Activated CD8-positive, alpha-beta memory T cell treated with anti-CD3 and anti-CD28 coated beads, Interleukin-2, amount 10 ng/mL, durations not matched to agents 7 days and 5 days (primary cell): ENCODE measurements around the gene DUSP2. TPM values are rescaled to one million over a fixed set of nuclear protein-coding genes. Genes with fewer than 3 reads are reported as not detected.
A peak's percentile ranks its signal among the peaks of the same experiment; 100 is the strongest.
"Not testable (repeated sequence)": the region's sequence is repeated elsewhere in the genome, so short reads cannot be mapped to it uniquely, and the experiment has no call there.

ENCODE experiments used
- ATAC-seq: fragments of 150-1000 bp; cut with Tn5 transposase; one replicate; pipeline ENCODE4 v1.10.0; 2021; ENCODE audit warnings: moderate library complexity
- CTCF ChIA-PET: fragments of 350-600 bp; sonication (Branson Sonifier 250); formaldehyde crosslinking; loops from one replicate; lab custom pipeline; 2021; ENCODE audit warnings: antibody characterized with exemption; lab: Charles Lee
- DNase-seq: peaks from one replicate; pipeline ENCODE4 v3.0.0-alpha.2; 2020
- H3K27ac Mint-ChIP-seq: one replicate; pipeline ENCODE4 v1.8.0; 2021; ENCODE audit warnings: mild to moderate bottlenecking, mixed read lengths
- H3K27me3 Mint-ChIP-seq: one replicate; pipeline ENCODE4 v1.8.0; 2021; ENCODE audit warnings: mixed read lengths
- H3K36me3 Mint-ChIP-seq: one replicate; pipeline ENCODE4 v1.8.0; 2021; ENCODE audit warnings: mild to moderate bottlenecking, mixed read lengths
- H3K4me1 Mint-ChIP-seq: one replicate; pipeline ENCODE4 v1.8.0; 2021; ENCODE audit warnings: mixed read lengths
- H3K4me3 Mint-ChIP-seq: one replicate; pipeline ENCODE4 v1.8.0; 2021; ENCODE audit warnings: mild to moderate bottlenecking, moderate library complexity, mixed read lengths
- H3K9me3 Mint-ChIP-seq: one replicate; pipeline ENCODE4 v1.8.0; 2022; ENCODE audit warnings: low read depth, mixed read lengths
- total RNA-seq, 2 experiments: library from RNA; stranded (reverse); gene quantifications; one replicate each; pipeline ENCODE4 v1.2.3, GENCODE V29; 2021

Gene DUSP2
- total RNA-seq, 2 experiments from 2014 or later: 32.0 to 53.6 TPM

GRCh38 chr2:96174251-96175144 is 29.3 kb upstream of the DUSP2 start:
- CTCF ChIA-PET: interaction anchor here (0.6 to 27.2 kb wide), 34 partner anchors 8 to 181 kb away, joined by 3 to 675 read pairs (median 5); partner anchors contain the start of genes ADRA2B, ANKRD36C, ASTL and DUSP2
- Mint-ChIP-seq H3K27me3 (no peaks in the 10 kb centered on the region), H3K27ac (peak overlapping the region; percentile 3), H3K9me3 (peaks cover 2% of the 10 kb centered on the region), H3K4me1 (peaks cover 5% of the 10 kb centered on the region), H3K36me3 (no peaks in the 10 kb centered on the region), H3K4me3 (no peak overlapping the region)
- DNase-seq (peak; percentile 88), ATAC-seq (peak; percentile 99)

GRCh38 chr2:96171831-96172230 is 26.6 kb upstream of the DUSP2 start:
- Mint-ChIP-seq H3K27ac (no peak overlapping the region), H3K4me3 (no peak overlapping the region), H3K36me3 (peaks cover 2% of the 10 kb centered on the region), H3K4me1 (peaks cover 12% of the 10 kb centered on the region), H3K9me3 (peaks cover 4% of the 10 kb centered on the region), H3K27me3 (no peaks in the 10 kb centered on the region)
- no peak for DNase-seq
- ATAC-seq: no peak
- CTCF ChIA-PET: interaction anchor here (27.2 kb wide), 1 partner anchor 27 kb away, joined by 675 read pairs; the partner anchor contains the start of genes ASTL and DUSP2

DNA sequence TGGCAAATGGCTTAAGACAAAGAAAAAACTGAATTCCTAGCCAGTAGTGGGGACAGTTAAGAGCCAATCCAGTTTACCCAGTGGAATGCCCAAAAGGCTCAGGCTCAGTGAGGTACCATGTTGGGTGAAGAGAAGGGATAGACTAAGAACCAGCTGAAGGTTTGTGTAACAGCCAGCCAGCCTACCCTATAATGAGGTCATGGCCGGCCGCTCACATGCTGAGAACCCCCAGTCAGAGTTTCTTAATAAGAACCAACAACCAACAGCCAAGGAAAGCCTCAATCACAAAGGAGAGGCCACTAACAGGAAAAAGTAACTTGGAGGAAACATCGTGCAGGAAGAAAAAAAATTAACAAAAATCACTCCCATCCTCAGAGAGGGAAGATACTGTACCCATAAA is 25.4 kb upstream of the DUSP2 start:
- H3K4me1 Mint-ChIP-seq: peaks cover 17% of the 10 kb centered on the region
- no peak overlapping the region for H3K4me3 Mint-ChIP-seq
- ATAC-seq (no peak), DNase-seq (no peak)
- peaks cover 4% of the 10 kb centered on the region for H3K9me3 Mint-ChIP-seq
- no peaks in the 10 kb centered on the region for H3K27me3 Mint-ChIP-seq
- peaks cover 2% of the 10 kb centered on the region for H3K36me3 Mint-ChIP-seq
- H3K27ac Mint-ChIP-seq: no peak overlapping the region
- CTCF ChIA-PET: interaction anchor here (0.7 to 27.2 kb wide), 2 partner anchors 26 to 56 kb away, joined by 3 to 675 read pairs; partner anchors contain the start of genes ASTL and DUSP2

DNA sequence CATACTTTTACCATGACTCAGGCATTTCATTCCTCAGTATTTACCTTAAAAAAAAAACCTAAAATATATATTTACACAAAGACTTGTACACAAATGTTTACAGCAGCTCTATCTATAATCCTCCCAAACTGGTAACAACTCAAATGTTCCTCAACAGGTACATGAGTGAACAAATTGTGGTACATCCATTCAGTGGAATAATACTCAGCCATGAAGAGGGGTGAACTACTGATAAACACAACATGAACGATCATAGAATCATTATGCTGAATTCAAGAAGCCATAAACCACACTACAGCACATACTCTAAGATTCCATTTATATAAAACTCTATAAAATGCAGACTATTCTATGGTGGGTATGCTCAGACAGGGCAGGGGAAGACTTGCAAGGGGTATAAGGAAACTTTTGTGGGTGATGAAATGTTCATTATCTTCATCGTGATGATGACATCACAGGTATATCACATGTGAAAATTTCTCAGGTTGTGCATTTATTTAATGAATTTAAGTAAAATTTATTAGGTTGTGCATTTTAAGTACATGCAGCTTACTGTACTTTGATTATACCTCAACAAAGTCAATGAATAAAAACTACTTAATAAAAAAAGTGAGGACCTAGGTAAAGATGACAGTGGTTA is 24.7 kb upstream of the DUSP2 start:
- CTCF ChIA-PET: interaction anchor here (27.2 kb wide), 1 partner anchor 25 kb away, joined by 675 read pairs; the partner anchor contains the start of genes ASTL and DUSP2
- Mint-ChIP-seq H3K9me3 (peaks cover 4% of the 10 kb centered on the region), H3K36me3 (peaks cover 2% of the 10 kb centered on the region), H3K27ac (no peak overlapping the region), H3K27me3 (no peaks in the 10 kb centered on the region), H3K4me1 (peaks cover 18% of the 10 kb centered on the region), H3K4me3 (no peak overlapping the region)
- no peak for ATAC-seq
- DNase-seq: no peak

GRCh38 chr2:96167407-96168013 is 22.3 kb upstream of the DUSP2 start:
- no peak for DNase-seq
- no peak for ATAC-seq
- H3K9me3 Mint-ChIP-seq: peaks cover 4% of the 10 kb centered on the region
- CTCF ChIA-PET: interaction anchor here (27.2 kb wide), 1 partner anchor 23 kb away, joined by 675 read pairs; the partner anchor contains the start of genes ASTL and DUSP2
- H3K4me1 Mint-ChIP-seq: peaks cover 39% of the 10 kb centered on the region
- no peaks in the 10 kb centered on the region for H3K27me3 Mint-ChIP-seq
- peak overlapping the region; percentile 18 for H3K27ac Mint-ChIP-seq
- H3K4me3 Mint-ChIP-seq: no peak overlapping the region
- H3K36me3 Mint-ChIP-seq: peaks cover 2% of the 10 kb centered on the region

DNA sequence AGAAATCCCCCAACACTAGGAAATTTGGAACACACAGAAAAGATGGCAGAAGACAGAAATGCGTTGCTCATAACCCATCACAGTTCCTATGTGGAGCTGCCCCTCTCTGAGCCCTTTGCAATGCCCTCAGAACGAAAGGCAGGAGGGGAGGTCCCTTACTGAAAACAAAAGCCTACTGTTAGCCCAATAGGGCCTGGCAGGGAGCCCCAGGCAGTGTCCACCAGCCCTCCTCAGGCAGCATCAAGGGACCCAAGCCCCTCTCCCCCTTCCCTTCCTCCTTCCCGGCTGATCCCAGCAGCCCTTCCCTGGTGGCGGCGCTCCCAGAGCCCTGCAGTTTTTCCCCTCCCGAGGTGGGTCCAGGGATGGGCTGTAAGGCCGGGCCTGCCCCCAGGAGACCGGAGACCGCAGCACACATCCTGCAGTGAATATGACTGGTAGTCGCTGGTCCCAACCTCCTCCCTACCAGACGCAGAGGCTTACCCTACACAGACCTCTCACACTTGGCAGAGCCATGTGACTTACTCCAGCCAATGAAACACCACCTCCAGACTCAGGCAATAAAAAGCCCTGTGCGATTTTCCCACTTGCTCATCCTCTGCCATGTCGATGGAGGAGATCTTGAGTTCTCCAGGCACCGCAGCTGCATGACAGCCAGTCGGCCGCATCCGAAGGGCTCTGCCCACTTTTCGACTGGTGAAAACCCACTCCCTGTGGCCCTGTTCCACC is 19.4 kb upstream of the DUSP2 start:
- Mint-ChIP-seq H3K4me3 (peak overlapping the region; percentile 71), H3K9me3 (peaks cover 8% of the 10 kb centered on the region), H3K36me3 (peaks cover 9% of the 10 kb centered on the region), H3K27me3 (no peaks in the 10 kb centered on the region), H3K4me1 (peaks cover 62% of the 10 kb centered on the region), H3K27ac (peak overlapping the region; percentile 96)
- ATAC-seq (peak; percentile 89), DNase-seq (peak; percentile 94)
- CTCF ChIA-PET: interaction anchor here (0.9 to 27.2 kb wide), 5 partner anchors 10 to 96 kb away, joined by 3 to 675 read pairs (median 5); partner anchors contain the start of genes ADRA2B, ASTL and DUSP2

DNA sequence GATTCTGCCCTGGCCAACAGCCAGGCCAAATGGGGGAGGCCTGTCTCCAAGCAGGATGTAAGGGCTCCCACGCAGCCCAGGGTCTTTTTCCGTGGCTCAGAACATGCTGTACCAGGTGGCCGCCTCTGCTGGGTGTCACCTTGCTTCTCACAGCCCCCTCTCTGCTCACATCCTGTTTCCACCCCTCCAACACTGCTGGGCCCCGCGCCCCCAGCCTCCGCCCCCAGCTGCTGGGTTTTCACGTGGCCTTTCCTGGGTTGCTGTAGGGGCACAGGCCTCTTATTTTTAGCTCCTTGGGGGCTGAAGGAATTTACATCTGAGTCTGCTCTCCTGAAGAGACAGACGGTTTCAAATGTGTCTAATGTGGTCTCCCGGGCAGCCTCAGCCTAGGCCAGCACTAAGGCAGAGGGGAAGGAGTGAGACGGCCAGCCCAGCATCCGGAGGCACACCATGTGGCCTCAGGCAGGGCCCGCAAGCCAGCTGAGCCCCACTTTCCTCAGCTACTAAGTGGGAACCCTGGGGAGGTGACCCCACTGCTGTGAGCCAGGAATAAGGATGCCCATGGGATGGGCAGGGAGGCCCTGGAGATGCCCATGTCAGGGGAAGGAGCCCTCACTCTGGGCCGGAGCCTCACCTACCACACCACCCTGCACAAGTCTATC is 18.7 kb upstream of the DUSP2 start:
- peak; percentile 57 for ATAC-seq
- Mint-ChIP-seq H3K4me1 (peaks cover 70% of the 10 kb centered on the region), H3K36me3 (peaks cover 7% of the 10 kb centered on the region), H3K9me3 (peaks cover 5% of the 10 kb centered on the region), H3K27ac (peak overlapping the region; percentile 96), H3K27me3 (no peaks in the 10 kb centered on the region), H3K4me3 (peak overlapping the region; percentile 71)
- CTCF ChIA-PET: interaction anchor here (0.6 to 27.2 kb wide), 6 partner anchors 11 to 151 kb away, joined by 3 to 675 read pairs (median 5); partner anchors contain the start of genes ADRA2B, ASTL and DUSP2
- DNase-seq: peak; percentile 88

GRCh38 chr2:96163415-96163767 is 18.2 kb upstream of the DUSP2 start:
- peaks cover 75% of the 10 kb centered on the region for H3K4me1 Mint-ChIP-seq
- H3K27ac Mint-ChIP-seq: peak overlapping the region; percentile 96
- peaks cover 5% of the 10 kb centered on the region for H3K9me3 Mint-ChIP-seq
- no peak for ATAC-seq
- peak overlapping the region; percentile 71 for H3K4me3 Mint-ChIP-seq
- DNase-seq: no peak
- H3K36me3 Mint-ChIP-seq: peaks cover 7% of the 10 kb centered on the region
- CTCF ChIA-PET: interaction anchor here (0.6 to 27.2 kb wide), 5 partner anchors 11 to 151 kb away, joined by 3 to 675 read pairs (median 5); partner anchors contain the start of genes ADRA2B, ASTL and DUSP2
- no peaks in the 10 kb centered on the region for H3K27me3 Mint-ChIP-seq

DNA sequence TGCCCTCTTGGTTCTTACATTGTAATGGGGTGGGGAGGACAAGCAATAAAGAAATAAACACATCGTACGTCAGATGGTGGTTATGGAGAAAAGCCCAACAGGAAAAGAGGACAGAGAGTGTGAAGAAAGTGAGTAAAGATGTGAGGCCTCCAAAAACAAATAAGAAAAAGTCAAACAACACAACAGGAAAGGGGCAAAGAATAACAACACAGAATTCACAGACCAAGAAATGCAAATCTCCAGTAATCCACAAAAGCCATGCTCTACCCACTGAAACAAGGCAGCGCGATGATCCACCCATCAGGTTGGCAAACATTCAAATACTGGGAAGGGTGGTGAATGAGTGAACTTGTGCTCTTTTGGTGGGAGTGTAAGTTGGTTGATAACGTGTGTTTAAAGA is 16.7 kb upstream of the DUSP2 start:
- H3K27ac Mint-ChIP-seq: peak overlapping the region; percentile 96
- no peaks in the 10 kb centered on the region for H3K27me3 Mint-ChIP-seq
- CTCF ChIA-PET: interaction anchor here (3.9 to 27.2 kb wide), 2 partner anchors 13 to 17 kb away, joined by 31 to 675 read pairs; partner anchors contain the start of genes ASTL and DUSP2
- peaks cover 7% of the 10 kb centered on the region for H3K36me3 Mint-ChIP-seq
- H3K9me3 Mint-ChIP-seq: peaks cover 5% of the 10 kb centered on the region
- no peak for DNase-seq
- H3K4me3 Mint-ChIP-seq: no peak overlapping the region
- H3K4me1 Mint-ChIP-seq: peaks cover 82% of the 10 kb centered on the region
- no peak for ATAC-seq

- not testable (repeated sequence) for H3K4me3 Mint-ChIP-seq, DNase-seq, H3K27ac Mint-ChIP-seq, H3K9me3 Mint-ChIP-seq, H3K36me3 Mint-ChIP-seq, H3K27me3 Mint-ChIP-seq, ATAC-seq
- CTCF ChIA-PET: interaction anchor here (1.5 to 27.2 kb wide), 2 partner anchors 14 to 16 kb away, joined by 4 to 675 read pairs; partner anchors contain the start of genes ASTL and DUSP2
- peaks cover 89% of the 10 kb centered on the region for H3K4me1 Mint-ChIP-seq
These were observed 15.1 kb upstream of the DUSP2 start for GRCh38 chr2:96160366-96160765.

DNA sequence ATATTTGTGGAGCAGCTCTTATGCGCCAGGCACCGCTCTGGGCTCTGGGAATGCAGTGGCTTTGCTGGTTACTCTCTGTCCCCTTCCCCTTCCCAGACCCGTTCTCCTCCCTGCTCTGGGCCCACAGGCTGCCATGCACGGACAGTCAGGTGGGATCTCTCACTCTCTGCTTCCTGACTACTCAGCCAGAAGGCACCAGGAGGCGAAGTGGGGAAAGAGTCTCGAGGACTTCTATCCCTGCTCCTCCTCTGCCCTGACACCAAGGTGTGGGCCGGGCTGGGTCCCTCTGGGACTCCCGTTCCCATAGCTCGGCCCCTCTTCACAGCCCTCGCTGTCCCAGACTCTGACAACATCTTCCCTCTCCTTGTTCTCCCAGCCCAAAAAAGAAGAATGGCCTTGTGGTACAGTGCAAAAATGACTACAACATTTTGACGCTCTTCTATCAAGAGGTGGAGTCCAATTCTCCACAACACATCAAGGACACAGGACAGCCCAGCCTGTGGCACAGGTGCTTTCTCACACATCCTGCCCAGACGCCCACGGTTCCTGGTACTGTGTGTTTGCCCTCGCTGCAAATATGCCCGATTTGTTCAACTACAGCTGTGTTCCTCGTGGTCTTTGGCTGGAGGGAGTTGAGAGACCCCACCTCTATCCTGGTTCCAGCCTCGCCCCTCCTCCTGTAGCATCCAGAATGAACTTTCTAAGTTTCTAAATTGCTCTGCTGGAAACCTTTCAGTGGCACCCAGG is 14.0 kb upstream of the DUSP2 start:
- Mint-ChIP-seq H3K4me1 (peaks cover 80% of the 10 kb centered on the region), H3K9me3 (peaks cover 5% of the 10 kb centered on the region), H3K27ac (peak overlapping the region; percentile 58), H3K4me3 (no peak overlapping the region), H3K36me3 (peaks cover 7% of the 10 kb centered on the region), H3K27me3 (no peaks in the 10 kb centered on the region)
- CTCF ChIA-PET: interaction anchor here (1.5 to 27.2 kb wide), 3 partner anchors 15 to 42 kb away, joined by 4 to 675 read pairs (median 8); partner anchors contain the start of genes ADRA2B, ASTL and DUSP2
- ATAC-seq: no peak
- no peak for DNase-seq
